HEK293T (cell line): ENCODE measurements around the gene SGTA.

Experiments
- CTCF ChIA-PET: fragments of 350-600 bp; formaldehyde crosslinking; extraction: SDS; loops from one replicate; lab custom pipeline; 2021; ENCODE audit warnings: antibody characterized with exemption, inconsistent platforms; lab: Yijun Ruan, JAX
- POLR2A ChIA-PET: fragments of 350-600 bp; formaldehyde crosslinking; extraction: SDS; loops from one replicate; lab custom pipeline; 2020; ENCODE audit warnings: antibody characterized with exemption, inconsistent platforms; lab: Yijun Ruan, JAX
- DNase-seq: peaks from one replicate; pipeline ENCODE4 v3.0.0; 2012; ENCODE audit warnings: mixed read lengths; ENCODE audit errors: extremely low spot score
- ARNT ChIP-seq: fragments of 450-650 bp; IDR thresholded peaks from 2 replicates; pipeline ENCODE4 v1.6.1; 2017; ENCODE audit warnings: mild to moderate bottlenecking
- BHLHE40 ChIP-seq: fragments of 450-650 bp; IDR thresholded peaks from 2 replicates; pipeline ENCODE4 v1.6.1; 2016; ENCODE audit warnings: mild to moderate bottlenecking, moderate library complexity, borderline replicate concordance
- CTBP1 ChIP-seq: fragments of 450-650 bp; IDR thresholded peaks from 2 replicates; pipeline ENCODE4 v1.6.1; 2016; ENCODE audit warnings: borderline replicate concordance
- ELF4 ChIP-seq: fragments of 450-650 bp; IDR thresholded peaks from 2 replicates; pipeline ENCODE4 v1.6.1; 2017; ENCODE audit warnings: antibody characterized with exemption
- FOXA1 ChIP-seq: fragments of 450-650 bp; IDR thresholded peaks from 2 replicates; pipeline ENCODE4 v1.6.1; 2016; ENCODE audit warnings: mild to moderate bottlenecking
- FOXK2 ChIP-seq: fragments of 450-650 bp; IDR thresholded peaks from 2 replicates; pipeline ENCODE4 v1.6.1; 2016; ENCODE audit warnings: mild to moderate bottlenecking
- FOXM1 ChIP-seq: fragments of 450-650 bp; IDR thresholded peaks from 2 replicates; pipeline ENCODE4 v1.6.1; 2017; ENCODE audit warnings: mild to moderate bottlenecking, borderline replicate concordance
- HDGF ChIP-seq: fragments of 450-650 bp; IDR thresholded peaks from 2 replicates; pipeline ENCODE4 v1.6.1; 2017; ENCODE audit warnings: antibody characterized with exemption, borderline replicate concordance
- L3MBTL2 ChIP-seq: fragments of 450-650 bp; conservative IDR thresholded peaks from 2 replicates; pipeline ENCODE4 v1.6.1; 2016; ENCODE audit warnings: mild to moderate bottlenecking
- LEF1 ChIP-seq: fragments of 450-650 bp; IDR thresholded peaks from 2 replicates; pipeline ENCODE4 v1.6.1; 2017; ENCODE audit warnings: mild to moderate bottlenecking, borderline replicate concordance
- NFRKB ChIP-seq: fragments of 450-650 bp; IDR thresholded peaks from 2 replicates; pipeline ENCODE4 v1.6.1; 2016; ENCODE audit warnings: mild to moderate bottlenecking, moderate library complexity
- PKNOX1 ChIP-seq: fragments of 450-650 bp; IDR thresholded peaks from 2 replicates; pipeline ENCODE4 v1.6.1; 2016
- SP1 ChIP-seq: fragments of 450-650 bp; IDR thresholded peaks from 2 replicates; pipeline ENCODE4 v1.6.1; 2017
- SUZ12 ChIP-seq: fragments of 450-650 bp; IDR thresholded peaks from 2 replicates; pipeline ENCODE4 v1.6.1; 2016; ENCODE audit warnings: mild to moderate bottlenecking
- TARDBP ChIP-seq: fragments of 450-650 bp; IDR thresholded peaks from 2 replicates; pipeline ENCODE4 v1.6.1; 2016
- ZNF384 ChIP-seq: fragments of 450-650 bp; IDR thresholded peaks from 2 replicates; pipeline ENCODE4 v1.6.1; 2016

The SGTA gene

GRCh38 chr19:2724148-2724557 lies 58.9 kb downstream of the SGTA start:
- TF ChIP-seq PKNOX1 = peak; percentile 97
- TF ChIP-seq CTBP1 = no peak
- TF ChIP-seq HDGF = no peak
- DNase-seq = no peak
- ChIA-PET POLR2A (no interaction called here), CTCF (interaction anchor here (0.6 to 0.7 kb wide), 2 partner anchors 22 to 56 kb away, joined by 3 read pairs; no protein-coding TSS in a partner anchor)

DNA sequence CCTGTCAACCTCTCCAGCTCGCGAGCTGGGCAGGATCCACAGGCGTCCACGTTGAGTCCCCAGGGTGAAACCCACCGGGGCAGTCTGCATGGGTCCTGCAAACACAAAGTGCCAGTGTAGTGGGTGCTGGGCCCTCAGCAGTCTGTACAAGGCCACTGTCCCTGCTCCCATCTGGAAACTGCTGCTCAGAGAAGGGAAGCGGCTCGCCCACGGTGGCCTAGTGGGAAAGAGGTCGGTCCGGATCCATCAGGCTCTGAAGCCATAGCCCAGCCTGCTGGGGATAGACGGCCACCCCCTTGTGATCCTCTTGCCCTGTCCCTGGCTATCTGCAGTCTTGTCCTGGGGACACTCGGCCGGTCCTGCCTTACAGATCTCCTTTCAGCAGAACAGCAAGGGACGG lies 59.3 kb downstream of the SGTA start:
- no peak for TF ChIP-seq CTBP1
- no peak for TF ChIP-seq LEF1
- TF ChIP-seq SP1 = no peak
- ChIA-PET POLR2A (no interaction called here), CTCF (interaction anchor here (0.6 to 0.8 kb wide), 2 partner anchors 52 to 55 kb away, joined by 3 read pairs; no protein-coding TSS in a partner anchor)
- no peak for DNase-seq

- TF ChIP-seq SP1 (no peak), FOXK2 (no peak), ZNF384 (no peak), NFRKB (no peak), LEF1 (no peak), SUZ12 (no peak), CTBP1 (no peak)
- ChIA-PET POLR2A (interaction anchor here (0.8 to 0.9 kb wide), 2 partner anchors 16 to 62 kb away, joined by 3 read pairs; partner anchors contain the start of gene THOP1), CTCF (interaction anchor here (0.8 kb wide), 1 partner anchor 52 kb away, joined by 3 read pairs; no protein-coding TSS in a partner anchor)
- no peak for DNase-seq
These were observed 59.7 kb downstream of the SGTA start for GRCh38 chr19:2723345-2723715.

- DNase-seq = no peak
- no peak for TF ChIP-seq NFRKB
- TF ChIP-seq FOXK2 = no peak
- CTCF ChIA-PET = interaction anchor here (0.8 kb wide), 1 partner anchor 51 kb away, joined by 3 read pairs; no protein-coding TSS in a partner anchor
- POLR2A ChIA-PET = interaction anchor here (0.6 to 0.9 kb wide), 3 partner anchors 17 to 65 kb away, joined by 3 read pairs; partner anchors contain the start of gene THOP1
These were observed 60.3 kb downstream of the SGTA start for GRCh38 chr19:2722541-2723344.

GRCh38 chr19:2721570-2722540 lies 61.2 kb downstream of the SGTA start:
- TF ChIP-seq FOXM1 = no peak
- TF ChIP-seq FOXK2 = no peak
- no peak for TF ChIP-seq L3MBTL2
- TF ChIP-seq PKNOX1 = no peak
- no peak for TF ChIP-seq SUZ12
- no peak for TF ChIP-seq TARDBP
- POLR2A ChIA-PET = interaction anchor here (0.9 kb wide), 1 partner anchor 63 kb away, joined by 3 read pairs; the partner anchor contains the start of gene THOP1
- CTCF ChIA-PET = no interaction called here
- DNase-seq = no peak

GRCh38 chr19:2720777-2721569 lies 62.1 kb downstream of the SGTA start, which contains the start of gene DIRAS1:
Gene DIRAS1, minus strand, starts transcription at chr19:2721372. Its CDS starts 3,566 bp downstream, at chr19:2717806.
- CTCF ChIA-PET = no interaction called here
- peak; percentile 44 for DNase-seq
- POLR2A ChIA-PET = no interaction called here
- no peak for TF ChIP-seq FOXK2
- no peak for TF ChIP-seq L3MBTL2

GRCh38 chr19:2719920-2720776 lies 62.9 kb downstream of the SGTA start:
- CTCF ChIA-PET = no interaction called here
- POLR2A ChIA-PET = no interaction called here
- TF ChIP-seq BHLHE40 = no peak
- TF ChIP-seq LEF1 = no peak
- no peak for TF ChIP-seq TARDBP
- TF ChIP-seq L3MBTL2 = no peak
- no peak for TF ChIP-seq ZNF384
- TF ChIP-seq CTBP1 = no peak
- no peak for TF ChIP-seq FOXK2
- no peak for TF ChIP-seq SUZ12
- TF ChIP-seq ELF4 = no peak
- TF ChIP-seq ARNT = no peak
- TF ChIP-seq HDGF = no peak
- TF ChIP-seq SP1 = no peak
- TF ChIP-seq FOXA1 = no peak
- no peak for TF ChIP-seq FOXM1
- DNase-seq = no peak
